Cardiac fibroblast (primary cell): ENCODE measurements around the gene KCNE4.

Experiments
- DNase-seq, 2 donors: peaks; one replicate each; pipeline versions ENCODE4 v3.0.0 to v3.0.0-alpha.2; 2010; ENCODE audit warnings: low read depth in 2 of 2
- H3K4me3 ChIP-seq, 2 donors: replicated peaks in 1 of 2; 1 replicate in 1 of 2; 2 replicates in 1 of 2; pipeline ENCODE4 v1.5.1; 2011; ENCODE audit warnings: low read depth in 2 of 2, low read length in 2 of 2, mild to moderate bottlenecking in 2 of 2, moderate library complexity in 1 of 2
- TF ChIP-seq, protein P1 (sequence below): IDR thresholded peaks from one replicate; pipeline ENCODE4 v1.5.1; 2011; ENCODE audit warnings: low read depth, mild to moderate bottlenecking, low read length, inconsistent platforms

The KCNE4 gene

DNA sequence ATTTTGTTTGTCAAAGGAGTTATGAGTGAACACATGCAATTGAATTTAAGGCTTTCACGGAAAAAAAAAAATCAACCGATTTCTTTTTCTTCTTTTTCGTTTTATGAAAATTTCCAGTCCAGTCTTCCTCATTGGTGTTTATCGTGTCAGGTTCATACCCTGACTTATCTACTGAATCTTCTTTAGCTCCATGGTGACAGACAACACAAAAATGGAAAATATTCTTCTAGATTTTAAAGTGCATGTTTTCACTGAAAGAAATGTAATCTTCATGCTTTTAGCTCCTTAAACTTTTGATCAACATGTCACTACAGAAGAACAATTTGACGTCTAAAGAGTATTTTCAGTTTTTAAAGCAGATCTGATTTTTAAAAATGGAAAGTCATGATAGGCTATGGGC, 14.7 kb downstream of the KCNE4 start:
- TF ChIP-seq, protein P1, sequence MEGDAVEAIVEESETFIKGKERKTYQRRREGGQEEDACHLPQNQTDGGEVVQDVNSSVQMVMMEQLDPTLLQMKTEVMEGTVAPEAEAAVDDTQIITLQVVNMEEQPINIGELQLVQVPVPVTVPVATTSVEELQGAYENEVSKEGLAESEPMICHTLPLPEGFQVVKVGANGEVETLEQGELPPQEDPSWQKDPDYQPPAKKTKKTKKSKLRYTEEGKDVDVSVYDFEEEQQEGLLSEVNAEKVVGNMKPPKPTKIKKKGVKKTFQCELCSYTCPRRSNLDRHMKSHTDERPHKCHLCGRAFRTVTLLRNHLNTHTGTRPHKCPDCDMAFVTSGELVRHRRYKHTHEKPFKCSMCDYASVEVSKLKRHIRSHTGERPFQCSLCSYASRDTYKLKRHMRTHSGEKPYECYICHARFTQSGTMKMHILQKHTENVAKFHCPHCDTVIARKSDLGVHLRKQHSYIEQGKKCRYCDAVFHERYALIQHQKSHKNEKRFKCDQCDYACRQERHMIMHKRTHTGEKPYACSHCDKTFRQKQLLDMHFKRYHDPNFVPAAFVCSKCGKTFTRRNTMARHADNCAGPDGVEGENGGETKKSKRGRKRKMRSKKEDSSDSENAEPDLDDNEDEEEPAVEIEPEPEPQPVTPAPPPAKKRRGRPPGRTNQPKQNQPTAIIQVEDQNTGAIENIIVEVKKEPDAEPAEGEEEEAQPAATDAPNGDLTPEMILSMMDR, result no peak
- DNase-seq, result no peak
- no peak overlapping the region for H3K4me3 ChIP-seq

DNA sequence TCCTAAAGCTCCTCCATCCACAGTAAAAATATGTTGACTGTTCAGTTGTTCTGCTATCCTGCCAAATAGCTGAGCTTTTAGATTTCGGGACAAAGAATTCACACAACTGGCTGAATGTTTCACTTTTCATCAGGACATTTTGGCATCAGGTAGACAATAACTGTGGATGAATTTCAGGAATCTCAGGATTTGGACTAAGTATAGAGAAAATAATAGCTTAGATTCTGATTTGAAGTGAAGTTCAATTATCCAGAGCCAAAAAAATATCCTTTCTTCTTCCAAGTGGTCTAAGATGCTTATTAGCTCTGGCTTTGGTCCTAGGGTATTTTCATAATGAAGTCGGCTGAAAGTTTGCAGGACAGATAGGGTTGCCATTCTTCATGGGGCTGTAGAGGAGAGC, 16.1 kb downstream of the KCNE4 start:
- TF ChIP-seq, protein P1, result no peak
- no peak overlapping the region for H3K4me3 ChIP-seq
- DNase-seq, result no peak

DNA sequence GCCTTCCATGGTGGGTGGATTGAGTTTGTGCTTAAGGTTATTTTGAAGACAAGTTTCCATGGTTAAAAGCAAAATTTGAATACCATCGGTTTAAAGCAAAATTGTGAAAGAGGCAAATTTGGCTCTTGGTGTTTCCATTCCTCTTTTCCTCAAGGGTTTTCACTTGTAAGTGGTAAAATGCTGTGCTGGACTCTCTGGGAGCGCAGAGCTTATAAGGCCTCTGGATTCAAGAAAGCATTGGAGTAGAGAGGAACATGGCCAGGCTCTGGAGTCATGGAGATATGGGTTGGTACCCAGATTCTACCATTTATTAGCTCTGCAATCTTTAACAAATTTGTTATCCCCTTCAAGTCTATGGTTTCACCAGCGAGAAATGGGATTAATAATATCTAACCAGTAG, 17.5 kb downstream of the KCNE4 start:
- no peak for DNase-seq
- TF ChIP-seq, protein P1, result no peak
- H3K4me3 ChIP-seq, result no peak overlapping the region

DNA sequence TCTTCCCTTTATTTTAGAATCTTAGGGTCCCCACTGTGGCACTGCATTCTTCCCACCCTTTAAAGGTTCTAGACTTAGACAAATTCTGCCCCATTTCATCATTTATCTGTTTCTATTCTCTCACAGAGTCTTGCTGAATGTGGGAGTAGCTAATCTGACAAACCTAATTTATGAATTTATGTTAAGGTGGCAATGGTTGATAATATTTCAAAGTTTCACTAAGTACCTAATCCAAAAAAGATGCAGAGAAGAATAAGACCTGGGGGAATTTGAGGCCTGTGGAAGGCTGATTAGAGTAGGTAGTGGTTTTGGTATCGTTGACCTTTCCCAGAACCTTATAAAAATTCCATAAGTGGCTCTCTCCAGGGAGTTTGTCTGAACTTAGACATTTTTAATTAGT, 18.0 kb downstream of the KCNE4 start:
- DNase-seq, result no peak
- TF ChIP-seq, protein P1, result no peak
- H3K4me3 ChIP-seq, result no peak overlapping the region

DNA sequence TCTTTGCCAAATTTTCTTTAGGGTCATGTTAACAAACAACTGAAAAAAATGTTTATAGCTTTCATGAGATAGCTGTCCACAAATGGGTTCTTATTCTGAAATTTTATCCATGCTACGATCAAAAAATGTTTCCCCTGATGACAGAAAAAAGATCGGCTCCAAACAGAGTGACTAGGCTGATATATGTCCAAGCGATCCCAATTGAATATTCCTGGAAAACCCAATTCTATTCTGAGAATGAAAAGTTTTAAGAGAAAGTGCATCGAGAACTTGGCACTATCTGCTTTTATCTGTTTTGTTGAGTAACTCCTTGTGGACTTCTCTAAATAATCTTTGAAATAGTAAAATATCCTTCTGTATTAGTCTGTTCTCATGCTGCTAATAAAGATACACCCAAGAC, 19.1 kb downstream of the KCNE4 start:
- TF ChIP-seq, protein P1, result no peak
- no peak for DNase-seq
- no peak overlapping the region for H3K4me3 ChIP-seq

DNA sequence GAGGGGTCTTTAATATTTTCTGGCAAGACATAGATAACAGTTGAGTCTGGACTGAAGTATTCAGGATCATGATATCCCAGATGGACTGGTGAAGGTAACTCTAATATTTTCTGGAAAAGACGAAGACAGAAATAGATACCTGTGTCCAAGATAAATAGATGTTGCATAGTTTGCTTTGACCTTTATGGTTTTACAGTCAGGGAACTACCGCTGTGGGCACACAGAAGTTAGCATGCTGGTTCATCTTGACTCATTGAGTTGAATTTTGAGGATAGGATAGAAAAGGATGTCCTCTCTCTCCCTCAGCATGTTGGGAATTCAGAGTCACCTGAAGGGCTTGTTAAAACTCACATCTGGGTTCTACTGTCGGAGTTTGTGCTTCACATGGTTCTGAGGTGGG, 20.8 kb downstream of the KCNE4 start:
- TF ChIP-seq, protein P1, result no peak
- no peak for DNase-seq
- no peak overlapping the region for H3K4me3 ChIP-seq
